GM20431 (cell line): ENCODE results near the gene CEMP1.

Experiments used
- in situ Hi-C: fragments of 300-500 bp; cut with MseI, MboI; formaldehyde crosslinking; loops from one replicate; pipeline ENCODE4 v1.15.0; 2020; ENCODE audit warnings: low sequenced_read_pairs; ENCODE audit not compliant: unreplicated experiment

CEMP1 gene

DNA sequence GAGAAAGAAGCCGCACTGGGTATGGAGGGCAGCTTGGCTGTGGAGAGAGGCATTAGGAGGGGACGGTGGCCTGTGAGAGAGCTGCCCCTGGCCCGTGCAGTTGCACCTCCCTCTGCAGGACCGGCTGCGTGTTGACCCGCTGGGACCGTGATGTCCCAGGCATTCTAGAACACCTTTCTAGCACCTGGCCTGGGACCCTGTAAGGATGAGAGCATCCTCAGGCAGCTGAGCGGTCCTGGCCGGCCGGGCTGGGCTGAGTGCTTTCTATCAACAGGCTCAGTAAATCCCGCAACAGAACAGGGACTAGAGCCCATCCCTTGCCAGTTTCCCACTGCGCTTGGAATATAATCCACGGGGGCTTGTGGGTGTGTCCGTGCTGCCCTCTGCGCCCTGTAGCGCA is 41.6 kb downstream of the CEMP1 start:
- in situ Hi-C loops: loop anchor here (25.0 kb wide), 1 partner anchor 152 kb away; the partner anchor contains the start of gene ABCA3

DNA sequence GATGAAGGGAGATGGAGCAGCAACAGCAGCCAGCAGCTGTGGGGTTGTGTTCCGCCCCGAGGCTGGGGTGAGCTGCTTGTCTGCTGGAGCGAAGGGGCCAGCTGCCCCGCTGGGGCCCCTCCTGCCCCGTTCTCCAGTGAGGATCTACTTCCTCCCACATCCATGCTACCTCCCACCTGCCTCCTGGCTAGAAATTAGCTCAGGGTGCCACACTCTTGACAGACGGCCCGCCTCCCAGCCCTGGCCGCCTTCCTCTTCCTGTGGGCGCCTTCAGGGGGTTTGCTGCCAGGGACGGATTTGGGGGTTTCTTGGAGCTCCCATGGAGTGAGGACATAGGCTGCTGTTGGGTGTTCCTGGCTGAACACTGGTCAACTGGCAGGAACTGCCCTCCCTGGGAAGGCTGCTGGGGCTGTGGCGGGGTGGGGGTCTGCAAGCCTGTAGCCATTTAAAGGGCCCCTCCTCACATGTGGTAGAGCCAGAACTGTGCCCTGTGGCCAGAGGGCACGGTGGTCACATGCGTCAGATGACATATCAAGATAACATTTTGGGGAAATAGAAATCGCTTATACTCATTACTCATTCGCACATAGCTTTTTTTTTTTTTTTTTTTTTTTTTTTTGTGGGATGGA is 43.2 kb downstream of the CEMP1 start:
- in situ Hi-C loops: loop anchor here (25.0 kb wide), 1 partner anchor 151 kb away; the partner anchor contains the start of gene ABCA3

DNA sequence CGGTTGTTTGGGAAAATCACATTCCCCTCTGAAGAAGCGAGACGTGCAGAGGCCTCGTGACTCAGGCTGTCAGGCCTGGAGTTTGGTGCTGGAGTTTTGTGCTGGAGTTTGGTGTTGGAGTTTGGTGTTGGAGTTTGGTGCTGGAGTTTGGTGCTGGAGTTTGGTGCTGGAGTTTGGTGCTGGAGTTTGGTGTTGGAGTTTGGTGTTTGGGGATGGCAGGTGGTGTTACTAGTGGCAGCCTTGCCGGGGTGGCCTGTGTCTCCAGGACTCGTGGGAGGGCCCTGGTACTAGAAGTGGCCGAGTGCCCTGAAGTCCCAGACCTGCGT is 43.7 kb downstream of the CEMP1 start:
- in situ Hi-C loops: loop anchor here (25.0 kb wide), 1 partner anchor 150 kb away; the partner anchor contains the start of gene ABCA3

DNA sequence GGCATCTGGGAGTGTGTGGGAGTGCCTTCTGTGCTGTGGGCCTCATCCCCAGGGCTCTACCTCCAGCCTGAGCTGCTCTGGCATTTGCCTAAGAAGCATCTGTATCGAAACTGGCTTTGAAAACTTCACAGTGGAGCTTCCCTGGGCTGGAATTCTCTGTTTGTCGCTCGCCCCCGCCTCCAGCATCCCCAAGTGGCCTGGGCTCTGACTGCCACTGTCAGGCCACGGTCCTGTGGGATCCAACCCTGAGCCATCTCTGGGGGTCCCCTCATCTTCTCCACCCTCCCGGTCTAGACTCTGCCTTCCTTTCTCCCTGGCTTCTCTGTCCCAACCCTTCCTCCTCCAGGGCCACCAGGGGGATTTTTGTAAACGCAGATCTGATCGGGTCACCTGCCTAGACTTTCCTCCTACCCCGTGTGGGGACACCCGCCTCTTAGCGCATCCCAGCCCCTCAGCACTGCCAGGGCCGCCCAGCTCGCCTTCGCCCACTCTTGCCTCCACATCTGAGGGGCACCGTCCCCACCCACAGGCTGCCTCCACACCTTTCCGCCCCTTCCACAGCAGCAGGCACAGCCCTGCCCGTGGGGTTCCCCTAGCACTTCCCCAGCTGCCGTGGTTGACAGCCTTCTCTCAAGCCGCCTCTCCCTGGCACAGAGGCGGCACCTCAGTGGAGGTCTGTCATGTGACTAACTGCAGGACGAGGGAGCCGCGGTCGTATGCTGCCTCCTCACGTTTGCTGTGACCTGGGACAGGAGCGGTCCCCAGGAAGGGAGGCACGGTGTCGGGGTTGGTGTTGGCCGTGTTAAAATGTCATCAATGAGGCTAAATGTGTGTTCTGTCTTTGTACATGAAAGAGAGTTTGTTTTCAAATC is 44.3 kb downstream of the CEMP1 start:
- in situ Hi-C loops: loop anchor here (25.0 kb wide), 1 partner anchor 150 kb away; the partner anchor contains the start of gene ABCA3

DNA sequence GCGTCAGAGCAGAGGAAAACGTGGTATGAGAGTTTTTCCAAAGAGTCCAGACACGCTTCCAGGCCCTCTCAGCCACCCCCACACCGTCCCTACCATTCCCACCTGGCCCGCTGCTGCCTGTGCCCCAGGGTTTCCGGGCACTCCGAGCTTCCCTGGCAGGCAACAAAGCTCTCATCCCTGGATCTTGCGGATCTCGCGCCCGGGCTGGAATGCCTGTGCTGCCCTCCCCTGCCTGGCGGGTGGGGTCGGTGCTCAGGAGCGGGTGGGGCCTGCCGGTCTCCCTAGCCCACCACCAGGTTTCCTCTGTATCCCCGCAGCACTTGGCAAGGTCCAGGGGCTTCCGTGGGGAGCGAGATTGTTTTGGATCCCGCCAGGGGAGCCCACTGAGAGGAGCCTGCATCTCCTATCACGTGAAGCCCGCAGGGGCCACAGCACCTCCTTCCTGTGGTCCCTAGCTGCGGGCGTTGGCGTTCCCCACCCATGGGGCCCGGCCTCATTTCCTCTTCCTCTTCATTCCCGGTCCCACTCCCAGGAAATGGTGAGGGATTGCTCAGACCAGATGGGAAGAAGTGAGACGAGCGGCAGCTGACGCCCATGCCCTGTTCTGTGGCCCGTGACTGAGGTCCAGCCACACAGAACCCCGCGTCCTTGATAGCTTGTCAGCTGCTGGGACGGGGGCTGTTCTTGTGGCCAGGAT is 45.2 kb downstream of the CEMP1 start:
- in situ Hi-C loops: loop anchor here (25.0 kb wide), 1 partner anchor 149 kb away; the partner anchor contains the start of gene ABCA3

DNA sequence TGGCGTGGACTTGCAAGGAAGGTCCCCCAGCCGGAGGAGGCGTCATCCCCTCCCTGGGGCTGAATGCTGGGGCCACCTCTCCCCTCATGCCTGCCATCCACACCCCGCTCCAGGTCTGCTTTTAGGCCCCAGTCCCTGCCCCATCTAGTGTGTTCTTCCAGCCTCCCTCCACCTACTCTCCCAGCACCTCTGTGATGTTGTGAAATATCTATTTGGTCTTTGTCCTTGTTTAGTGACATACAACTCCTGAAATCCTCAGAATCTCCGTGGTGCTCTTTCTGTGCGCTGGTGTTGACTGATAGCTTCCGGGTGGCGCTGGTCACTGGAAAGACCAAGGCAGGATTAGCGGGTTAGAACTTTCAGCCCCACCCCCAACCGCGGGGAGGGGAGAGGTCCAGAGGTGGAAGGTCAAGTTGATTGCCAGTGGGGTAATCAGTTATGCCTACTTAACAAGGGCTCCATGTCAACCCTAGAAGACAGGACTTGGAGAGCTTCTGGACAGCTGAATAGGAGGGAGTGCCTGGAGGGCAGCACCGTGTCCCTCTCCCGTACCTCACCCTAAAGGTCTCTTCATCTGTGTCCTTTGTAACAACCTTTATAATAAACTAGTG is 46.2 kb downstream of the CEMP1 start:
- in situ Hi-C loops: loop anchor here (25.0 kb wide), 1 partner anchor 148 kb away; the partner anchor contains the start of gene ABCA3

DNA sequence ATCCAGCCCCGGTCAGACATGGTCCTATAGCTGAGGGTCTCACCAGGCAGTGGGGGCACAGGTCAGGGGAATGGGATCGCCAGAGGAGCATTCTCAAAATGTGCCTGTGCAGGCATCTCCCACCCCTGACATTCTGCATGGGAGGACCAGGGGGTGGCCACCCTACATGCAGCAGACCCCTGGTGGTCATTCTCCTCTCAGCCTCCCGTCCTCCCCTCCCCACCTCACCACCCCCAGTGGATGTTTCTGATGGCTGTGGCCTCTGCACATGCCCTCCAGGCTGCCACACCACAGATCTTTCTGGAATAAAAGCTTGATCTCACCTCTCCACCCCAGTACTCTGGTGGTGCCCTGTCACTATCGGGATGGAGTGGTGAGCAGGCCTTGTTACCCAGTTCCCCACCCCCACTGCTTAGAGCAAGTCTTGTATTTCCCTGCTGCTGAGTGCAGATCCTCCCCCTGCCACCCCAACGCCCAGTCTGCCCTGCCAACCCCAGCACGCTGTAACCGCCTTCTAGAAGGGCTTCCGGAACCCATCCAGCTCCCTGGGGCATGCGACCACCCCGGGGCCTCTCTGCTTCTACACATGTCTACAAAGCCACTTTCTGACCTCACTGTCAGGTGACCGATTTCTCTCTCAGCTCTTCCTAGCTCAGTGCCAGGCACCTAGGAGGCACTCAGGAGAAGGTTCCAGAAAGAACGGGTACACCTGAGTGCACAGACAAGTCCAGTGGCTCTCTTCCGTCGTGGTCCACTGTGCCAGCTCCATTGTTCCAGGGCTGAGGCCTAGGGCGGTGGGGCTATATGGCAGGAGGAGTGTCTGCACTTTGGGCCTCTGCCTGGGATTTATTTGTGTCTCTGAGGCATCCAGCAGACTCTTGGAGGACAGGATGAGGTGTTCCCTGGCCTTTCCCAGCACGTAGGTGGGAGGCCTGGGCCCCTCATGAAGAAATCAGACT is 47.0 kb downstream of the CEMP1 start:
- in situ Hi-C loops: loop anchor here (25.0 kb wide), 1 partner anchor 147 kb away; the partner anchor contains the start of gene ABCA3

DNA sequence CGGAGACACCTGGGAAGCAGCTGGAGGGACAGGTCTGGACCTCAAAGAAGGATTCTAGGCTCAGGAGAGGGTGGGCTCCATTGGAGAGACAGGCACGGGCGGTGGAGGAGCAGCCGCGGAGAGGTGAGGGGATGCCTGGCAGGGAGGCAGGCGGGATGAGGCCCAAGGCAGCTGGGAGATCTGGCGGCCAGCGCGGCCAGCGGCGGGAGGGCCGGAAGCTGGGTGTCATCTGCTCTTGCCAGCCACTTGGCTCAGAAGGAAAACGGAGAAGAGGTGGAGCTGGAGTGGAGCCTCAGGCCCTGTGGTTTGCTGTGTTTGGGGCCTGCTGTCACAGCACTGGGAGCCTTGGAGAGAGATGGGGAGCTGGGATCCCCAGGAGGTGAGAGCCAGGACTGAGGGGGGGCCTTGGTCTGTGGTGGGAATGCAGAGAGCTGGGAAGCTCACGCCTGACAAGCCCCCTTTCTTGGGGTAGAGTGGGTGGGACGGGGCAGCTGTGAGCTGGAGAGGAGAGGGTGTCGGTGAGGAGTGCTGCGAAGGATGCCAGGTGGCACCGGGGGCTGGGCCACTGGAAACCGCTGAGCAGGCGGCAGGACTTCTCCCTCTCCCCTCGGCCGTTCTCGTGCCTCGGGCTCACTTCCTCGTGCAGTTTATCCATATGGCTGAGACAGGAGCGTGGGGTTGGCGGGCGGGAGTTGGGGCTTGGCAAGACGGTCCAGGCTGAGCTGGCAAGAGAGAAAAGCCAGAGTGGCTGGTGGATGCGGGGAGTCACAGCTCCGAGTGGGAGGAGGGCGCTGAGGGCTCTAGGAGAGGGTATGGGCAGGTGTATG is 48.3 kb downstream of the CEMP1 start:
- in situ Hi-C loops: loop anchor here (25.0 kb wide), 1 partner anchor 146 kb away; the partner anchor contains the start of gene ABCA3

DNA sequence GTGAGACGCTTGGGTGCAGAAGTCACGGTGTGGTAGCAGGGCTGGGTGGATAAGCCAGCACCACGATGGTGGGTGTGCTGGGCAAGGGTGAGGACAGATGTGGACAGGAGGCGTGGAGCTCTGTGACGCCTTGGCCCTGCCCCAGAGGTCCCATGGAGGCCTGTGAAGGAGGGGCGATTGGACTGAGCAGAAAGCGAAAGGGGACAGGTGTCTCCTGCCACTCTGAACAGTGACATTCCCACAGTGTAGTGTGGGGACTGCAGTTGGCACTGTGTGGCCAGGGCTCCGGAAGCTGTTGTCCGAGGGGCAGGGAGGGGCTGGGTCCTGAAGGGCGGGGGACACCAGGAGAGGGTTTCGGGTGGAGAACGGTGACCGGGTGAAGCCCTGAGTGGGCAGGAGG is 49.0 kb downstream of the CEMP1 start:
- in situ Hi-C loops: loop anchor here (25.0 kb wide), 1 partner anchor 145 kb away; the partner anchor contains the start of gene ABCA3

DNA sequence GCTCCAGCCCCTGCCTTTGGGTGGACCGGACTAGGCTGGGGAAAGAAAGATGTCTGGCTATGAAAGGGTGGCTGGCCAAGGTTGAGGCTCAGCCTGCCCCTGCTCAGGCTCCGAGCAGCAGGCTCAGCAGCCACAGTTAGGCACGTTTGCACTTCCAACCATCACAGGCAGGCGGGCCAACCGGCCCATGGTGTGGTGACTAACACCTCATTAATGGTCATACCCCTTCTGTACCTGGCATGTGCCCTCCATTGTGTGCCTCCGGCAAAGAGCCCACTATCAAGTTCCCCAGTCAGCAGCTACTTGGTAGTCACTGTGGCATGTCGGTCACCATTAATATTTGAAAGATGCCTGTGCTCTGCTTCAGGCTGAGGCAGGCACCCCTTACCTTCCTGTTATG is 49.5 kb downstream of the CEMP1 start:
- in situ Hi-C loops: loop anchor here (25.0 kb wide), 1 partner anchor 144 kb away; the partner anchor contains the start of gene ABCA3

DNA sequence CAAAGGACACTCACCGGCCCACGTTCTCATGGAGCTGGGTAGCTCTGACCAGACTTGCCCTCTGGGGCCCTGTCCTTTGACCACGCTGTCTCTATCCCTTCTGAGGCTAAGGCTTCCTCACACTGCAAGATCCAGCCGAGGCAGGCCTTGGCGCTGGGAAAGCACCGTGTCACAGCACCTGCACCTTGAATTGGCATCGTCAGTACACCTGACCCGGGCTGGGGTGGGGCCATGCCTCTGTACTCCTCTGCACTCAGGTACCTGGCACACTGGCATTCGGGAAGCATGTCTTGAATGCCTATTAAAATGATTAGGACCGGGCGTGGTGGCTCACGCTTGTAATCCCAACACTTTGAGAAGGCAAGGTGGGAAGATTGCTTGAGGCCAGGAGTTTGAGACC is 50.3 kb downstream of the CEMP1 start:
- in situ Hi-C loops: loop anchor here (25.0 kb wide), 1 partner anchor 144 kb away; the partner anchor contains the start of gene ABCA3
